Globus pallidus (tissue), 1 donor: Measurements from ENCODE around the gene TRIM2.

Experiments used
- DNase-seq: peaks from one replicate; pipeline ENCODE4 v3.0.0-alpha.2; 2015; ENCODE audit warnings: low spot score

TRIM2 gene

DNA sequence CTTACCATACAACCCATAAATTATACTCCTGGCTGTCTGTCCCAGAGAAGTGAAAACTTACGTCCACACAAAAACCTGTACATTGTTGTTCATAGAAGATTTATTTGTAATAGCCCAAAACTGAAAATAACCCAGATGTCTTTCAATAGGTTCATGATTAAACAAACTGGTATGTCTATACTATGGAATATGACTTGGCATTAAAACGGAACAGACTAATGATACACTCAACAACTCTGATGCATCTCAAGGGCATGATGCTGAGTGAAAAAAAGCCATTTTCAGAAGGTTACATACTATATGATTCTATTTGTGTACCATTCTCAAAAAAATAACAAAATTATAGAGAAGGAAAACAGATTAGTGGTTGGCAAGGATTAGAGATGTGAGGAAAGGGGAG, 128.7 kb downstream of the TRIM2 start:
- no peak for DNase-seq

DNA sequence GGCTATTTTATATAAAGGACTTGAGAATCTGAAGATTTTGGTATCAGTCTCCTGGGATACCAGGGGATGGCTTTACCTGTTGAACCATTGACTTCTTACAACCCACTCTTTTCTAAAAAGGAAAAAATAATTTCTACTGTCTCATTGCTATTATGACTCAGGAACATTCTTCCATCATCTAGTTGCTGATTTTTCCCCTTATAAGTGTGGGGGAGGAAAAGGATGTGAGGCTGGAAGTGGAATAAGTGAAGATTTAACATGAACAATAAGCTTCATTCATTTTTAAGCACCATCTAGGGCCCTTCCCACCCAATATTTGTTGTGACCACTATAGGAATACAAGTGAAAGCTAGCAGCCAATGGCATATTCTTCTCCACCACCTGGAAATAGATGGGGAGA, 129.6 kb downstream of the TRIM2 start:
- DNase-seq: no peak

DNA sequence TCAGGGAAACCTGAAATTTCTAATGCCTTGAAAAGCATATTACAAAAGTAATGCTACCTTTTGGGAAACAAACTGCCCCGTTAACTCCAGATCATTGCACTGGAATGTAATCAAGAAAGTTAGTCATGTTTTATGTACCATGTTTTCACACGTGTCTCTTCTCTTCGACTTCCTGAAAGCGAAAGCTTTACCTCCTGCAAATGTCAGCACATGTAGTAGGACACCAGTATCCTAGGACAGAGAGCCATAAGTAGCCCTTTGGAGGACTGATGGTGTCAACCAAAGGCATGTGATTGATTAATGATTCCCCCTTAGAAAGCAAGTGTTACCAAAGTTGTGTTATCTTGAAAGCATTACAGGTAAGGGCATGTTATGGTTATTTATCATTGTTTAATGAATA, 131.4 kb downstream of the TRIM2 start:
- DNase-seq: no peak

DNA sequence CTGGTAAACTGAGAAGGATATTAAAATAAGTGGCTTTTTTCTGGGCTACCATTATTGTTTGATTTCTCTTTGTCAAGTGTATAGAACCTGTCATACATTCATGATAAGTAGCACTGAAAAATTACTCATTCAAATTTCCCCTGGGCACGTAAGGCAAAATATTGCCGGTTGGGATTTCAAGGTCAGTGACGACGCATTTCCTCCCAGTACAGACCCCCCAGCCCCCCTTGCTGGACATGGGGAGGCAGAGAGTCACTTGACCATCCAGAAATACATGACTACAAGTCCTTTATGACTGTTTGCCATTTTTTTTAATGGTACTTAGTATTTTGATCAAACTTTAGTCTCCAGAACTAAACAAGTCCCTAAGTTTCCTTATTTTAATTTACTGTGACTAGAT, 133.4 kb downstream of the TRIM2 start:
- no peak for DNase-seq

DNA sequence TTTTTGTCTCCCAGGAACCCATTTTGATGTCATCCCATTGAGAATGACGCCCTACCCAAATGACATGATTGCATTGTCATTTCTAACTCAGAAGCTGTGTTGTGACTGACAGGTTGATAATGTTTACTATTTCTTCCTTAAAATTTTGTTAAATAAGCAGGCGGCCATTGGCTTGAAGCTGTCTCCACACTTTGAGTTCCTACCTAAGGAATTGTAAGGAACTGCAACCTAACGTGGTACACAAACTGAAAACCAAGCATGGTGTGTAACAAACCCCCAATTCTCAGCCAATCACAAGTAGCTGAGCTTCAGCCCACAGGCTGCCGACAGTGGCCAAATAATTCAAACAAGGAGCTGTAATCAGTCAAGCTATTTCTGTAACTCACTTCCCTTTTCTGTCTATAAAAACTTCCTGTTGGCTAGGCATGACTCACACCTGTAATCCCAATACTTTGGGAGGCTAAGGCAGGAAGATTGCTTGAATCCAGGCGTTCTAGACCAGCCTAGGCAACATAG, 137.4 kb downstream of the TRIM2 start:
- no peak for DNase-seq

DNA sequence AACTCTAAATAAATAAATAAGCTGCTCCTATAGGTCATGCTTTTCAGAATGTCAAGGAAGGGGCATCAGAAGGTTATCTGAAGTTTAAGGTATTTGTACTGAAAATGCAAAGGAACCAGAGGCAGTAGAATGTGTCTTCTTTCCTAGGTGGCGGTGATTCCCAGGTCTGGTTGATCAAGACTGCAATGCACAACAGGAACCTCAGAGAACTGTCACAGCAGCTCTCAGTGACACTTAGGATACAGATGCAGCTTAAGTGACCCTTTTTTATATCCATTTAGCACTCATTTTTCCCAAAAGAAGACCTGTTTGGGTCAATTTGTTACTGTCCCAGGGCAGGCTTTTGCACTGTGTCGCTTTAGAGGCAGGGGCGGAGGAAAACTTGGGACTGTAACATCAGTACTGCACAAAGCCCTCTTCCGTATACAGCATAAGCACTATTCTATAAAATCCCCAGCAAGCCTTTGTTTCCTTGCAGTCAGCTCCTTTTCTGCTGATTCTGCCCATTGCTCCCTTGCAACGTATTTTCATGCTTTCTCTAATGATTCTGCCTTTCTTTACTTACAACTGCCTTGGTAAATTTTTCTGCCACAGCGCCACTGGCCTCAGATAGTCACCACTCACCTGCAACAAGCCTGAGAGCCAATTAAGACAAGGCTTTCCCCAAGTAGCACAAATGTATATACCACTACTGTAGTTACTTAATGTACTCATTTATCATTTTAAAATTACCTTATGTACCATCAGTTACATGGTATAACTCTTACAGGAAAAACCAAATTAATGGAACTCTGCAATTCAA, 138.7 kb downstream of the TRIM2 start:
- no peak for DNase-seq

DNA sequence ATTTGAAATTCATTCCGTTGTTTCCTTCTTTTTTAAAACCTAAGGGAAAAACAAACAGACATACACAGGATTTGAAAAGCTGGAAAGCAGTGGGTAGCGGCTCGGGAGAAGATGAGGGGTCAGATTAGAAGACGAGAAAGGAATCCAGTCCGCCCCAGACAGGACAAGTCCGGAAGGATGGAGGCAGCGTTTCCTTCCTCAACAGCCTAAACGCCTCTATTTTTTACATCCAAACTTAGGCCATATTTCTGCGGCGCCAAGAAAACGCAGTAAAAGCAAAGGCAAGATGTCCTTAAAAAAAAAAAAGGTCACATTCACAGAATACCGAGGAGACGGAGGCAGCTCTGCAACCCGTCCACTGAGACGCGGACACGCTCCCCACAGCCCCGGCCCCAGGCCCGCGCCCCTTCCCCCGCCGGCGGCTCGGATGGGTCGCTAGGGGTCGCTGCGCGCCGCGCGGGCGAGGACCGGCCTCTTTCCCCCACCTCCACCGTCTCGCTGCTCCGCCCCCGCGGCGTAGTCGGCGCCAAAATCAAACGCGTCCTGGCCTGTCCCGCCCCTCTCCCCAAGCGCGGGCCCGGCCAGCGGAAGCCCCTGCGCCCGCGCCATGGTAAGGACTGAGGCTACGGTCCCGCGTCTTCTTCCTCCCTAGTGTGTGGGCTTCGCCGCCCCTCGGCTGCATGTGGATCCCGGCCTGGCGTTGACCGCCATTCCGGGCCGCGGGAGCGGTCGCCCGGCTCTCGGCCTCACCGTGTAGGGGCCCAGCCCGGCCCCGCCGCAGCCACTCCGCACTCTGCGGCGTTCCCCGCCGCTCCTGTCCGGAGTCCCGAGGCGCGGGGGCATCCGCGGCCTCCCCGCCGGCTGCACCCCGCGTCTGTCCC, 140.1 kb downstream of the TRIM2 start, which contains the start of gene MND1:
TSS of gene MND1 (plus strand) at position 558 of the 881 bp plus-strand sequence. CDS start at position 608, 50 bp downstream.
- peak; percentile 75 for DNase-seq

DNA sequence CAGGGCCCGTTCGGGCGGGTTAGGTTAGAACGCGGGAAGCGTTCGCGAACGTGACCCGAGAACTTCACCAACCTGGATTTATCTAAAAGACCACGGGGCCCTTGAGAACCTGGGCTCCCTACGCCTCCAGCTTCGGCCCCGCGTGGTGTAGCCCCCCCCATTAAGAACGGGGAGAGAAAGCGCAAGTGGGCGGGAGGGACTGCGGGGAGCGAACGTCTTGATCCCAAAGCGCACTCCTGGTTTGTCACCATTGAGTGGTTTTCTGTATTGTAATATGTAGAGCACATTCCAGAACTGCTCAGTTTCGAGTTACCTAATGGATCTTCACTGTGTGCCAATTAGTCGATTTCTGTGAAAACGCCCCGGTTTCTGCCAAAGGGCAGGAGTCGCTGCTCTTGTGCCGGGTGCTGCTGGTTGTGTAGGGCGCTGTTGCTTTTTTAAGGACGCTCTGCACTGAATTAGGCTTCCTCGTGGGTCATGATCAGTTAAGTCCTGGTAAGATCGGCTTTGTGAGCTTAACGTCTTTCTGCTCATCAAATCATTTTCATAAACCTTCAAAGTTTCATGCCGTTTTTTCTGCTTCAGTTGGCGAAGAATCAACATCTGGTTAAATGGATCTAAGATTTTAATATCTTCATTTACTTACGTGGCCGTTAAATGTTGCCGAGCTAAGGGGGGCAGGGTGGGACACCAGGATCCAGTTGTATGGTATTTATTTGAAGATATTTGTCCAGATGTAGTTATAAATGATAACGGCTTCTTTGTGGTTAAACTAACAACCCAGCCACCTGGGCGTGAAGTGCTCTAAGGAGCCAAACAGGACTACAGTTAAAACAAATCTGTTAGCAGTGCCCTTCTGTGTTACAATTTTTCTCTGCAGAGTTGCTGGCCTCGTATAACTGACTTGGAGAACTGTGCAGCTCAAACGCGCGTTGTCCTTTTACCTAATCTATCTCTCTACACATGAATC, 141.1 kb downstream of the TRIM2 start:
- DNase-seq: peak; percentile 37

DNA sequence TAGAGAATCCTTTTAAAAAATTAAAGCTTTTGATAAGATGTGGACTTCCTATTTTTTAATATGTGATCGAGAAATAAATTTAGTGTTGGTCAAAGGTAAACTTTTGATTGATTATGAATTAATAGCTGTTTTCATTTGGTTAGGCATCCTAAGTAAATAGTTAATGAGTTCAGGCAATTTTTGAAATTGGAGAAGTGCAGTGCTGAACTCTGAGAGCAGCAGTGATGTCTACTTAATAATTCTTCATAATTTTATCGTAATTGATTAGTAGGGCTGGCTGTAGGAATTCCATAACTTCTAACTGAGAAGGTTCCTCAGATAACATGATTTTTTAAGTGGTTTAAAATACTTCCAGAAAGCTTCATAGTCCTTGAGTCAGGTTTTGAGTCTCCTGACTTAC, 141.8 kb downstream of the TRIM2 start:
- DNase-seq: no peak

DNA sequence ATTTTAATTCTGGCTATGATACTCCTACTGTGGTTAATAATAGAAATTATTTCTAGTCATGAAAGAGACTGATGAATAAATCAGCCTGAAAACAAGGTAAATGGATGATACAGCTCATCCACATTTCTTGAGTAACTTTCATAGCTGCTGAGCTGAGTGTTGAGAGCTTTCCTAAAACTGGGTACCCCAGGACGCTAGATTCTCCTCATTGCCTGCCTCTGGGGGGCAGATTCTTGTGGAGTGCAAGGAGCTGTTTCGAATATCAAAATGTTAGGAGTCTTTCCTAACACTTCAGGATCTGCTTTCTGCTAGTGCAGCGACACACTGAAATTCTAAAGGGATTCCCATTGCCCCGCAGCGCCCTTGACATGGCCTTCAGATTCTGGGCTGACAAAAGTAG, 142.3 kb downstream of the TRIM2 start:
- no peak for DNase-seq

DNA sequence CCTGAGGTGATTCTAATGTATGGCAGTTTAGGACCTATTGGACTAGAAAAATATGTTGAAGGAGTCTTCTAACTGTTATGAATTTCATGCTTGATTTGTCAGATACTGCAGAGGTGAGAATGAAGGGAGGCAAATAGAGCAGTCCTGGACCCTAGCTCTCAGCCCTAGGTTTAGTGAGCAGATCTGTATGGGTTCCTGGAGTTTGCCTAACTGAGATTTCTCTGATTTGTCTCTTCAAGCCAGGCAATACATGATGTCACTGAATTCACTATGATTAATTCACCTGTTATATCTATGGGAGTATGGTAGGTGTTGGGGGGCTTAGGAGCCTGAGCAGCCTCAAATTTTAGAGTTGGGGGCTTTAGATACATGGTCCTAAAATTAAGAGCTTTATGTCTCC, 142.9 kb downstream of the TRIM2 start:
- DNase-seq: no peak

DNA sequence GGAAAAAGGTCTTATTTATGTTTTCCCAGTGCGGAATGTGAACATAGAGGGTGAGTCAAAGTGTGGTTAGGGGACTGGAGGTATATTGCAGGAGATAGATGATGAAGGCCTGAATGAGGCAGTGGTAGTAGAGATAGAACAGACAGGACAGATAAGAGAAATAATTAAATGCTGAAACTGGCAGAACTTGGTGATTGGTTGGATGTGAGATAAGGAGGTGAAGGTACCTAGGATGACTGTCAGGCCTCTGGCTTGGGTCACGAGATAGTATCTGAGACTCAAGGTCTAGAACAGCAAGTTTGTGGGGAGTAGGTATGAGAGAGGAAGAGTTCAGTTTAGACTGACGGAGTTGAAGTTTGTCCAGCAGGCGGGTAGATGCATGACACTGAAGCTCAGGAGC, 143.8 kb downstream of the TRIM2 start:
- DNase-seq: no peak

DNA sequence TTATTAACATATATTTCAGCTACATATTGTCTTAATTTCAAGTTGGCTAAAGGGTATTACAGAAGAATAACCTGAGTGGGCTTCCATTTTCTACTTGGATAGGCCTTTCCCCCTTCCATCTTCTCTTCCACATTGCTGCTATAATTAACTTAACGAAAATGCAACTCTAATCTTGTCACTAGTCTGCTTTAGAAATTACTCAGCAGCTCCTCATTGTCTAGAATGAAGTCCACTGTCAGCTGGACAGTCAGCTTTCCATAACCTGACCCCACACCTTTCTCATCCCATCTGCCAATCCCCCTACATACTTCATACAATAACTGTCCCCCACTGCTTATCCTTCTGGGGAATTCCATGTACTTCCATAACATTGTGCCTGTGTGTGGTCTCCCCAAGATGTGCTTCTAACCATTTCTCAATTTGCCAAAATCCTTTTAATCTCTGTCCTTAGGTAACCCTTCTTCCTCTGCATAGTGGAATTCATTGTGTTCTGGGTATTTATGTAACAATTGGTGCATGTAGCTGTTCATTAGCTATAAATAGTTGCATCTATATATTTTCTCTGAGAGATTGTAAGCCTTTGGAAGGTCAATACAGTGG, 145.1 kb downstream of the TRIM2 start:
- no peak for DNase-seq

DNA sequence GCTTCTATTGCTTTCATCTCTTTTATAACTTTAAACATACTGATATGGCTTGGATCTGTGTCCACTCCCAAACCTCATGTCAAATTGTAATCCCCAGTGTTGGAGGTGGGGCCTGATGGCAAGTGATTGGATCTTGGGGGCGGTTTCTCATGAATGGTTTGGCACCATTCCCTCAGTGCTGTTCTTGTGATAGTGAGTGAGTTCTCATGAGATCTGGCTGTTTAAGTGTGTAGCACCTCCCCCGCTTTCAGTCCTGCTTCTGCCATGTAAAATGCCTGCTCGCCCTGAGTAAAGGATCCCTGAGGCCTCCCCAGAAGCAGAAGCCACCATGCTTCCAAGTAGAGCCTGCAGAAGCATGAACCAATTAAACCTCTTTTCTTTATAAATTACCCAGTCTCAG, 157.9 kb downstream of the TRIM2 start:
- no peak for DNase-seq

DNA sequence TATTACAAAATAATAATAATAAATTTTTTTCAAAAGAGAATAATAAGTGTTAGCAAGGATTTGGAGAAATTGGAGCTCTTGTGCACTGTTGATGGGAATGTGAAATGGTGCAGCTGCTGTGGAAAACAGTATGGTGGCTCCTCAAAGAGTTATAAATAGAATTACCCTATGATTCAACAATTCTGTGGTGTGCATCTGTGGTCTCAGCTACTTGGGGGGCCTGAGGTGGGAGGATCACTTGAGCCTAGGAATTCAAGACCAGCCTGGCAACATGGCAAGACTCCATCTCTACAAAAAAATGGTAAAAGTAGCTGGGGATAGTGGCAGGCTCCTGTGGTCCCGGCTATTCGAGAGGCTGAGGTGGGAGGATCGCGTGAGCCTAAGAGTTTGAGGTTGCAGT, 159.8 kb downstream of the TRIM2 start:
- no peak for DNase-seq

DNA sequence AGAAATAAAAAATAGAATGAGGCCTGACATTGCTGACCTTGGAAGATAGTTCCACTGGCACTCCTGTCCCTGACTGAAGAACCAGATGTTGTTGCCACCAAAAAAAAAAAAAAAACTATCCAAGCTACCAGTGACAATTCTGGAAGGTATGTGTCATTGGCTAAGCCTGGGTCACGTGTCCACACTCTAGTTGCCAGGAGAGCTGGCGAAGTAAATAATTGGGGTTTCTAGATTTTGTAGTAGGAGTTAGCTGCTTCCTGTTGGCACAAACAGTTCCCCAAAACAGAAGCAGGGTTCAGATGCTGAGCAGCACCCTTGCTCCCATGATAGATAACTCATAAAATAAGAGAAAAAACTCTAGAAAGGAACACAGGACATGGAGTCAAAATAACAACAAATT, 160.8 kb downstream of the TRIM2 start:
- no peak for DNase-seq

DNA sequence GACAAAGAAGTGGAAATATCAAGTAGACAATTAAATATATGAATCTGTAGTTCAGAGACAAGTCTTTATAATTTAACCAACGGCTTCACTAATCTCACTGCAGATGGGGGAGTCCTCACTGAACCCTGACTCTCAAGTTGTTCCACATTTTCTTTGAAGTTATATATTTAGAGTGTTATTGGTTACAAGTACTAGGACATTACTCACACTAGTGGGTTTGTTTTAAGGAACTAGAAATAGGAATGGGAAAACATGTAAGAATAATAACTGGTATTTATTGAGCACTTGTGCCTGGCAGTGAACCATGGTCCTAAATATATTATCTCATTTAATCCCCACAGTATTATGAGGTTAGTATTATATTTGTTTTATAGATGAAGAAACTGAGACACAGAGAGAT, 162.2 kb downstream of the TRIM2 start:
- no peak for DNase-seq

DNA sequence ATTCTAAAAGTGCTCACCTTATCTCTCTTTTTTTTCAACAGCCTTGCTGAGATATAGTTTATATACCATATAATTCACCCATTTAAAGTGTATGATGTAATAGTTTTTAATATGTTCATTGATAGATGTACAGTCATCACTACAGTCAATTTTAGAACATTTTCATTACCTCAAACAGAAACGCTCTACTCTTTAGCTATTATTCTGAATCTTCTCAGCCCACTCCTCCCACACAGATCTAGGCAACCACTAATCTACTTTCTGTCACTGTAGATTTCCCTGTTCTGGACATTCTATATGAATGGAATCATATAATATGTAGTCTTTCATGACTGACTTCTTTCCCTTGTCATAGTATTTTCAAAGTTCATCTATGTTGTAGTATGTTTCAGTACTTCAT, 162.8 kb downstream of the TRIM2 start:
- DNase-seq: no peak

DNA sequence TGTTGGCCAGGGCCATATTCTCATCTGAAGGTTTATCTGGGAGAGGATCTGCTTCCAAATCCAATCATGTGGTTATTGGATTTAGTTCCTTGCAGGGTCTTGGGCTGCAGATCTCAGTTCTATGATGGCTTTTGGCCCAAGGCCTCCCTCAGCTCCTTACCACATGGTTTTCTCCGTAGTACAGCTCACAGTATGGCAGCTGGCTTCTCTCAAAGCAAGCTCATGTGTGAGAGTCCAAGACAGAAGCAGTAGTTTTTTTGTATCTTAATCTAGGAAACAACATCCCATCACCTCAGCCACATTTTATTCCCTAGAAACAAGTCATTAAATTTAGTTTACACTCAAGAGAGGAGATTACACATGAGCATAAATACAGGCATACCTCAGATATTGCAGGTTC, 164.8 kb downstream of the TRIM2 start:
- no peak for DNase-seq

DNA sequence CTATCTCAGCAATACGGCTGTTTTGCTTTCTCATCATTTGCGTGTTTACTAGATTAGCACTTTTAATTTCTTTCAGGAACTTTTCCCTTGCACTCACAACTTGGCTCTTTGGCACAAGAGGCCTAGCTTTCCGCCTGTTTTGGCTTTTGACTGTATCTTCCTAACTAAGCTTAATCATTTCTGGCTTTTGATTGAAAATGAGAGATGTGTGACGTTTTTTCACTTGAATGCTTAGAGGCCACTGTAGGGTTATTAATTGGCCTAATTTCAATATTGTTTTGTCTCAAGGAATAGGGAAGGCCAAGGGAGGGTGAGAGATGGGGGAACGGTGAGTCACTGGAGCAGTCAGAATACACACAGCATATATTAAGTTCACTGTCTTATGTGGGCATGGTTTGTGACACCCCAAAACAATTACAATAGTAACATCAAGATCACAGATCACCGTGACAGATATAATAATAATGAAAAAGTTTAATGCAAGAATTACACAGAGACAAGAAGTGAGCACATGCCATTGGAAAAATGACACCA, 167.5 kb downstream of the TRIM2 start:
- no peak for DNase-seq

DNA sequence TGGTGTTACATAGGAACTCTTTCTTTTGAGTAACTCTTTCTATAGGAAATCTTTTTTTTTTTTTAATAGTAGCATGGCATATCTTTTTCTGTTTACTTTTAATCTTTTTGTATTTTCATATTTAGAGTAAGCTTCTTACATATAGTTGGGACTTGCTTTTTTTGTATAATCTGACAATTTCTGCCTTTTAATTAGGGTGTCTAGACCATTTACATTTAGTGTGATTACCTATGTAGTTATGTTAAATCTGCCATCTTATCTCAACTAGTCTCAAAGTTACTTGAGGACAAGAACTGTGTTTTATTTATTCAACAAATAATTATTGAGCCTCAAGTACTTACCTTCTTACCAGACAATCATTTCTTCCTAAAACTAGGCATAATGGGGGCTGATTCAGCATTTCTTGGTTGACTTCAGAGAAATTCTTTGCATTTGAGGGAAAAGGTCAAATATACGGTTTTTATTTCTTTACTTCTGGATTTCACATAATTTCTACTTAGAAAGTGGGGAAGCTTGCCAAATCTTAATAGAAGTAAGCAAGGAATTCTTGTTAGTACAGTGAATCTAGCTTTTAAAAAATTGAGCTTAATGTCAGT, 168.8 kb downstream of the TRIM2 start:
- no peak for DNase-seq
